Gastroesophageal sphincter (tissue), 3 donors: ENCODE data around the gene KLHL42.

Experiments used
- CTCF ChIP-seq, 4 experiments: fragments of 200-600 bp in 2 of 4; fragments of 450-650 bp in 2 of 4; sonication (generic) in 1 of 4; IDR thresholded peaks; one replicate each; pipeline ENCODE4 v1.5.1; 2017 to 2019; ENCODE audit warnings: antibody characterized with exemption in 4 of 4, mild to moderate bottlenecking in 2 of 4, moderate library complexity in 2 of 4
- POLR2A ChIP-seq, 2 donors: fragments of 450-650 bp; IDR thresholded peaks; one replicate each; pipeline ENCODE4 v1.6.1; 2017; ENCODE audit warnings: antibody characterized with exemption in 2 of 2, mild to moderate bottlenecking in 2 of 2, moderate library complexity in 1 of 2

- TF ChIP-seq CTCF (IDR thresholded peaks at IDR 0.05) (no peak), POLR2A (IDR thresholded peaks at IDR 0.05) (no peak)
Measured at GRCh38 chr12:27817766-27818165, 37.7 kb downstream of the KLHL42 start.
